ENCODE results near the gene RXRB.
A peak's percentile ranks its signal among the peaks of the same experiment; 100 is the strongest.
"Not testable (repeated sequence)": the region's sequence is repeated elsewhere in the genome, so short reads cannot be mapped to it uniquely, and the experiment has no call there.

The RXRB gene

DNA sequence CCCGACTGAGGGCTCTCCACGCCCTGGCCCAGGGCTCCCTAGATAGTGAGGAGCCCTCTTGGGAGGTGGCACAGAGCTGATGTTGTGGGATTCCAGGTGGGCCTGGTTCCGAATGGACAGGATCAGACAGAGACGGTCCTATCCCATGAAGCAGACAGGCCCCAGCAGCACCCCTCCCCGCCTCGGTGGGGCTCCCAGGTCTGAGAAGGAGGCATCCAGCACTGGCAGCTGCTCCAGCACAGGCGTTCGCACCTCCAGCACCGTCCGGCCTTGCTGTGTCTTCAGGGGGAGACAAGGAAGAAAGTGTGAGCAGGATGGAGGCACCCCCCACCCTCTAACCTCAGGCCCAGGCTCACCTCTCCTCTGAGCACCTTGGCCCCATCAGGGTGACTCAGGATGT lies 36.9 kb downstream of the RXRB start:
- no peak for DNase-seq (ENCODE audit: low read depth)

DNA sequence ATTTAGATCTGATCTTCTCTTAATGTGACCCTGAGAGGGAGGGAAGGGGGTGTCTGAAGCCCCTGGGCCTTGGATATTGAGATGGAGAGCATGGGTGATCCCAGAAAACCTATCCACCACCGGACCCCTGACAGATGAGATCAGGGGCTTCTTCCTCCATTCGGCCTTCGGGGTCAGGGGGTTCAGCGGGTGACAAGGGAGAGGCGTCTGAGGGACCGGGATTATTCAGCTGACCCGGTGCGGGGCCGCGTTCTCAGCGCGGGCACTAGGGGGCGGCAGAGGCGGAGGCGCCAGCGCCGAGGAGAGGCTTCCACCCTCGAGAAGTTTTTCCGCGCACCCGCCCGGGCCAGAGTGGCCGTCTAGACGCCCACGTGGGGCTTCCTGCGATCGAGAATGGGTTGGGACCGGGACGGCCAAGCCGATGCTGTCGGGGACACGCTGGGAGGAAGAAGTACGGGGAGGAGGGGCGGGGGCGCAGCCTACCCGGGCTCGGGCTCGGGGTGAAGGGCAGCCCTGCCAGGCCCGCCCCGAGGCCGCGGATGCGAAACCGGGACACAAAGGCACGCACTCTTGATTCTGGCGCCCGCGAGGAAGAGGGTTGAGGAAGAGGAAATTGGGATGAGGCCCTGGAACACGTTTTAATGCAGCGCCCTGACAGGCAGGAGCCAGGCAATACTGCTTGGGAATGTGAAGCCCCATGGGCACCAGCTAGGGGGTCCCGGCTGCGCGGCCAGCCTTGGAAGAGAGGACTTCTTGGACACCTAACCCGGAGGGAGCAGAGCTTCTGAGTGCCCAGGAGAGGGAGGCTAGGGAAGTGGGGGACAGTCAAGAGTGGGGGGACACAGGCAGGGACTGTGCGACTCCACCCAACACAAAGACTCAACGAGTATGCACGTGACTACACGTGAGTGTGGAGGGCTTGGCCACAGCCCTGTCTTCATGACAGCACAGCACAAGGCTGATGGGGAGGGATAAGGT lies 38.8 kb downstream of the RXRB start:
- peak; percentile 48 for DNase-seq (ENCODE audit: low read depth)

DNA sequence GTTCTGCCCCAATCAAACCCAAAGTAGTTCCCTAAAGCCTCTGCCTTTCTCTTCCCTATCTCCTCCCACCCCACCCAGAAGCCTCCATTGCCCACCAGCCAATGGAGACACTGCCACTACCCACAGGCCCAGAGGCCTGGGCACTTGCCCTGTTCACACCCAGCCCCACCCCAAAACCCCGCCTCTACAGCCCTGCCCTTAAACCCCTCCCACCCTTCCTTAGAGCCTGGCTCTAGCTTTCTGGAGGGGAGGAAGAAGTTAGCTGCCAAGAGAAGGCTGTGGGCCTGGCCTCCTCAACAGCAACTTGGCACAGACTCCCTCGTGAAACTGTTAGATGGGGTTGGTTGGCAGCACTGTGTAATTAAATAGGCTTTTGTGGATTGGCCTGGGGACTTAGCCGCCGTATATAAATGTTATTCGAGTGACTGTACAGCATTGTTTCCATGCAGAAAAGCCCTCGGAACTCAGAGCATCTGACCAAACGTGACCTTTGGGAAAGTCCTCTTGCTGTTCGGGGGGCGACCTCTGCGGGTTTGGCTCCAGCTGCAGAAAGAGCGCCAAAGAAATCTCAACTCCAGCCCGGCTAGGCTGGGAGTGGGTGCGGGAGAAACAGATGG lies 39.6 kb downstream of the RXRB start:
- DNase-seq (ENCODE audit: low read depth): peak; percentile 92

DNA sequence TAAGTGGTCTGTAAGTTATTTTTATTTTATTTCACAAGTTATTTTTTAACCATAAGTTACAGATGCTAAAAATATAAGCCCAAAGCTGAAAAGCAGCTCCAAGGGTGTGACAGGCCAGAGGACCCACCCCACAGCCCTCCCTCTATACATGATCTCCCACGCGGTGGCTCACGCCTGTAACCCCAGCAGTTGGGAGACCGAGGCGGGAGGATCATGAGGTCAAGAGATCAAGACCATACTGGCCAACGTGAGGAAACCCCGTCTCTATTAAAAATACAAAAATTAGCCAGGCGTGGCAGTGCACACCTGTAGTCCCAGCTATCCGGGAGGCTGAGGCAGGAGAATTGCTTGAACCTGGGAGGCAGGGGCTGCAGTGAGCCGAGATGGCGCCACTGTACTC lies 40.4 kb downstream of the RXRB start:
- no peak for DNase-seq (ENCODE audit: low read depth)

DNA sequence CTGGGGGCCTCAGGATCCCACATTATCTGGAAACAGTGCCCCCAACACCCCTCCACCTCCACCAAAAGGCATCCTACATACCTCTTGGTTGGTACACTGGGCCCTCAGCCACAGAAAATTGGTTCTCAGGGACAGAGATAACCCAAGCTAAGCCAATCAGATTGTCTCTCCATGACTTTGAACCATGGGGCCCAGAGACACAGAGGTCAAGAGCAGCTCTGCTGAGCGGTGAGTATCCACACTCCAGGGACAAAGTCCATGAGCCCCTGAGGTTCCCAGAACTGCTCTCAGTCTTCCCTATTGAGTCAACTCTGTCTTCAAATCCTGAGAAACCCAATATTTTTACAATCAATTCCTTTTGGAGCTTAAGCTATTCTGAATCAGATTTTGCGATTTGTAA lies 43.5 kb downstream of the RXRB start:
- DNase-seq (ENCODE audit: low read depth): no peak

DNA sequence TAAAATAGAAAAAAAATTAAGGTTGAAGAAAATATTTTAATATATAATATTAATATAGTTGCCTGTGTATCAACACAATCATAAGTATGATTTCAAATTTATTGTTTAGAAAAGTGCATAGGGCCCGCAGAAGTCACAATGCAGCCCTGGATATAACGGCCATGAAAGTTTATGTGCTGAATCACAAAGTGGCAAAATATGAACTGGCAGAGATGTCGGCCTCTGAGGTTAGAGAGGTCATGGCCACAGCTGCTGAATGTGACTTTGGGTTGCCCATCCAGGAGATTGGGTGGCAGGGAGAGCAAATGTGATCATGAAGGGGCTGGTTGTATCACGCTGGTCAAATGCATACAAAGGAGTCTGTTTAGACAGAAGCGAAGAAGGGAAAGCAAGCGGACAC lies 43.9 kb downstream of the RXRB start:
- no peak for DNase-seq (ENCODE audit: low read depth)

DNA sequence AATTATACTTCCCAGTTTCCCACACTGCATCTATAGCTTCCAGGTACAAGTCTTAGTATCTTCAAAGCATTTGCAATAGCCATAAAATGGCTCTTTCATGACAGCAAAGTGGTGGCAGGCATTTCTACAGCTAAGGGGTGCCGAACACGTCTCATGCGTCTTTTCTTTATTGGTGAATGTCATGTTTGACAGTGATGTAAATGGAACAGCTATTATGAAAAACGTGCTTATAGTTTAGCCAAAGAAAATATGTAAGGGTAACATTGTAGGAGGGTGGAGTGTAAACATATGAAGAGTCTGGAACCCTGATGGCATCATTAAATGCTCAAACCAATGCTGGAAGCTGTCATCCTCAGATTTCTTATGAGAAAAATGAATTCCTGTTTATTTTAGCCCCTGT lies 46.1 kb downstream of the RXRB start:
- no peak for DNase-seq (ENCODE audit: low read depth)

DNA sequence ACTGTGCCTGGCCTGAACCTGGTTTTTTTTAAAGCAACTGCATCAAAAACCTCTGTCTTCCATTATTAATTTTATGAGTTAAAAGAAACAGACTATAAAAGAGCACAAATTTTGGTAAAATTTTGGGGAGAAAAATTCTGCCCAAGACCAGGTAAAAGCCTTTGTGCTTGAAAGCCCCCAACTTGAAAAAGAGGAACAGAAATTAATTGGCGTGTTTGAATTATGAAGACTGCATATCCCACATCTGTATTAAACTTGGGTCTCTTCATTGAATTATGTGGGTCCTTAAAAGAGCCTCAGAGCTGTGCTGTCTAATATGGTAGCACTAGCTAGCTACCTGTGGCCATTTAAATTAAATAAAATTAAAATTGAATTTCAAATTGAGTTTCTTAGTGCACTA lies 49.4 kb downstream of the RXRB start:
- DNase-seq (ENCODE audit: low read depth): no peak

DNA sequence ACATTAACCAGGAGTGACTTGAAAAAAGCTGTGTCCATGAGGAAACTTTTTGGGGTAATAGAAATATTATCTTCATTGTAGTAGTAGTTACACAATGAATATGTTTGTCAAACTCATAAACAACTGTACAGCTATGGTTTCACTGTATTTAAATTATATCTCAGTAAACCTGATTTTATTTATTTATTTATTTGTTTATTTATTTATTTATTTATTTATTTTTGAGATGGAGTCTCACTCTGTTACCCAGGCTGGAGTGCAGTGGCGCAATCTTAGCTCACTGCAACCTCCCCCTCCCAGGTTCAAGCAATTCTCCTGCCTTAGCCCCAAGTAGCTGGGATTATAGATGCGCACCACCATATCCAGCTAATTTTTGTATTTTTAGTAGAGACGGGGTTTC lies 49.9 kb downstream of the RXRB start:
- not testable (repeated sequence) for DNase-seq (ENCODE audit: low read depth)

DNA sequence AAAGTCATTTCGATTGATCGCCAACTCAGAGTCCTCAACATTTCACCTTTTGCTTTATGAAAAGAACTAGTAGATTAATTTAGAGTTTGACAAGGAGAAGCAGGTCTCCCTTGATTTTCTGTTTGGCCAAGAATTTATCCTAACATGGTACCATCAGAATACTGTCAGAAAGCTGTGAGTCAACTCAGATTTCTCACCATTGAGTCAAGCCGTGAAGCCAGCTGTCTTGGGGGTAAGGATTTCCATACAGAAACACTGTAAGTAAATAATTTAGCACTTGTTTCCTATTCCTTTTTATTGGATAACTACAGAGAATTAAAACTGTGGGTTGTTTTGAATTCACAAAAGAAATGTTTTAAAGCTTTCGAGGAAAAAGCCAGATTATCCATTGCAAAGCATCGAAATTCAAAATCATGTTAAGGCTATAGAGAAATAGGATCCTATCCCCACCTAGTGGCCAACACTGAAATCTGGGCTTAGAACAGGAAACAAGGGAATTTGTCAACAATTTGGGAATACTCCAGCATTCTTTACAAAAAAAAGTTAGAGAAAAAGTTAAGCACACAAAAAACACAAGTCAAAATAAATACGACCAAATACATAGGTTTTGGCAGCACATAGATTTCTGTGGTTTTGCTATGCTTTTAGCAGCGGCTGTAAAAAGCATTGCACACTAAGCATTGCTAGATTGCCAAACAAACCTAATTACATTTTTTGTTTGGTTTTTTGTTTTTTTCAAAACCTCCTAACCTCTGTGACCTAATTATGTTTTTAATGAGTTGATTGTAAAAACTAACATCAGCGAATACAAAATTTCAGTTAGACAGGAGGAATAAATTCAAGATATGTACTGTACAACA lies 52.4 kb downstream of the RXRB start:
- peak; percentile 60 for DNase-seq (ENCODE audit: low read depth)

DNA sequence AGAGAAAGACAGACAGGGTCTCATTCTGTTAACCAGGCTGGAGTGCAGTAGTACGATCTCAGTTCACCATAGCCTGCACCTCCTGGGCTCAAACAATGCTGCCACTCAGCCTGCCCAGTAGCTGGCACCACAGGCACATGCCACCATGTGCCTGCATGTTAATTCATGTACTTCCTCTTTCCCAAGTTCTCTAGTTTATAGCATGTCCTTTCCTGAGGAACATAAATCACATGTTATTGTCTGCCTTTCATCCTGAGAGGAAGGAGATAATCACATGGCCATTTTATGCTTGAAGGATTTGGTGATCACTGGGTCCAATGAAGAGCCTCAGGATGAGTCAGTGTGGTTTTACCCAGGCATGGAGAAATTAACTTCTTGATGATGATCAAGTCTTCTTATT lies 56.1 kb downstream of the RXRB start:
- DNase-seq (ENCODE audit: low read depth): no peak
